A549 treated with AZD9567 at 1 μM for 4 hours (cell line): ENCODE measurements around the gene EML3. TPM values are rescaled to one million over a fixed set of nuclear protein-coding genes. Genes with fewer than 3 reads are reported as not detected.

Experiments
- total RNA-seq: library from RNA; stranded (reverse); fragments of 200-300 nt; extraction: Qiagen RNA extraction; gene quantifications from 5 replicates; pipeline ENCODE4 v1.2.3, GENCODE V29; 2022; ENCODE audit not compliant: insufficient read depth

The EML3 gene
- 19.0 to 24.5 TPM (median 22.2 TPM) in 5 replicates for total RNA-seq

GRCh38 chr11:62612366-62613290 is at the start of gene EML3, which contains the start of gene ROM1:
EML3 (minus strand) TSS chr11:62612775; CDS start chr11:62612457, 318 bp downstream.
ROM1 (plus strand) TSS chr11:62613257; CDS start chr11:62613282, 25 bp downstream.

GRCh38 chr11:62645946-62646824 is 33.6 kb upstream of the EML3 start, which contains the start of gene GANAB:
GANAB (minus strand) TSS chr11:62646613; CDS start chr11:62646599, 14 bp downstream.

GRCh38 chr11:62621567-62622470 is 9.2 kb upstream of the EML3 start, which contains the start of gene B3GAT3:
B3GAT3 (minus strand) TSS chr11:62621986; CDS start chr11:62621947, 39 bp downstream.

GRCh38 chr11:62601372-62602140 is 11.0 kb downstream of the EML3 start, which contains the start of gene MTA2:
MTA2 (minus strand) TSS chr11:62601865; CDS start chr11:62601450, 415 bp downstream.

GRCh38 chr11:62591448-62592145 is 21.0 kb downstream of the EML3 start, which contains the start of gene TUT1:
TUT1 (minus strand) TSS chr11:62591523; CDS start chr11:62591485, 38 bp downstream.

GRCh38 chr11:62573592-62574362 is 38.8 kb downstream of the EML3 start, which contains the start of gene EEF1G:
EEF1G (minus strand) TSS chr11:62573891; CDS start chr11:62573842, 49 bp downstream.

Other genes with a start within 250 kb of the EML3 start
- 0.33 TPM in 1 of 5 replicates, not detected in the others for gene SCGB1A1, start 193.7 kb downstream of the EML3 start, total RNA-seq
- 302 to 368 TPM (median 355 TPM) in 5 replicates for gene AHNAK, start 66.0 kb downstream of the EML3 start, total RNA-seq
- gene EEF1G, start 38.9 kb downstream of the EML3 start, total RNA-seq = 1,906 to 2,030 TPM (median 1,958 TPM) in 5 replicates
- gene TUT1, start 21.3 kb downstream of the EML3 start, total RNA-seq = 11.0 to 17.1 TPM (median 16.1 TPM) in 5 replicates
- 78.1 to 84.0 TPM (median 82.0 TPM) in 5 replicates for gene MTA2, start 10.9 kb downstream of the EML3 start, total RNA-seq
- gene ROM1, start 482 bp upstream of the EML3 start, total RNA-seq = 1.6 to 4.0 TPM (median 3.3 TPM) in 5 replicates
- gene B3GAT3, start 9.2 kb upstream of the EML3 start, total RNA-seq = 31.5 to 62.5 TPM (median 57.4 TPM) in 5 replicates
- gene GANAB, start 33.8 kb upstream of the EML3 start, total RNA-seq = 235 to 274 TPM (median 257 TPM) in 5 replicates
- 23.9 to 26.5 TPM (median 25.3 TPM) in 5 replicates for gene INTS5, start 40.5 kb upstream of the EML3 start, total RNA-seq
- gene C11orf98, start 52.4 kb upstream of the EML3 start, total RNA-seq = 105 to 143 TPM (median 136 TPM) in 5 replicates
- 13.6 to 21.8 TPM (median 18.4 TPM) in 5 replicates for gene CSKMT, start 52.5 kb upstream of the EML3 start, total RNA-seq
- gene UQCC3, start 58.9 kb upstream of the EML3 start, total RNA-seq = 19.0 to 37.4 TPM (median 35.6 TPM) in 5 replicates
- gene LBHD1, start 59.5 kb upstream of the EML3 start, total RNA-seq = 2.6 to 5.1 TPM (median 4.1 TPM) in 5 replicates
- gene UBXN1, start 66.3 kb upstream of the EML3 start, total RNA-seq = 86.8 to 127 TPM (median 119 TPM) in 5 replicates
- gene LRRN4CL, start 76.8 kb upstream of the EML3 start, total RNA-seq = 0.06 to 0.13 TPM (median 0.10 TPM) in 4 of 5 replicates, not detected in the other
- 42.8 to 90.9 TPM (median 77.6 TPM) in 5 replicates for gene BSCL2, start 94.6 kb upstream of the EML3 start, total RNA-seq
- 0.09 TPM in 1 of 5 replicates, not detected in the others for gene GNG3, start 94.9 kb upstream of the EML3 start, total RNA-seq
- gene HNRNPUL2, start 114.7 kb upstream of the EML3 start, total RNA-seq = 37.9 to 42.5 TPM (median 40.9 TPM) in 5 replicates
- 30.4 to 50.8 TPM (median 32.7 TPM) in 5 replicates for gene TTC9C, start 115.7 kb upstream of the EML3 start, total RNA-seq
- 1.0 to 2.9 TPM (median 1.3 TPM) in 5 replicates for gene ZBTB3, start 141.4 kb upstream of the EML3 start, total RNA-seq
- 165 to 192 TPM (median 183 TPM) in 5 replicates for gene POLR2G, start 148.8 kb upstream of the EML3 start, total RNA-seq
- gene TAF6L, start 158.6 kb upstream of the EML3 start, total RNA-seq = 14.2 to 15.2 TPM (median 14.7 TPM) in 5 replicates
- 66.2 to 95.9 TPM (median 86.1 TPM) in 5 replicates for gene TMEM179B, start 174.6 kb upstream of the EML3 start, total RNA-seq
- 20.3 to 33.0 TPM (median 29.3 TPM) in 5 replicates for gene TMEM223, start 179.2 kb upstream of the EML3 start, total RNA-seq
- 59.2 to 67.6 TPM (median 64.3 TPM) in 5 replicates for gene NXF1, start 192.7 kb upstream of the EML3 start, total RNA-seq
- gene STX5, start 219.3 kb upstream of the EML3 start, total RNA-seq = 18.0 to 29.8 TPM (median 27.4 TPM) in 5 replicates
- not detected in 5 replicates for gene TEX54, start 220.1 kb upstream of the EML3 start, total RNA-seq
- gene WDR74, start 226.8 kb upstream of the EML3 start, total RNA-seq = 56.0 to 86.0 TPM (median 83.4 TPM) in 5 replicates